ENCODE data around the gene HTR2A. TPM values are rescaled to one million over a fixed set of nuclear protein-coding genes. Genes with fewer than 3 reads are reported as not detected.

The HTR2A gene
- not detected for total RNA-seq
- long read RNA-seq: 0 reads

- intact Hi-C loops (cut with DNase I): no loop called here
- no peak for ATAC-seq
Measured at GRCh38 chr13:46896341-46897137, at the start of gene HTR2A. Gene HTR2A, minus strand, starts transcription at chr13:46897053. Its CDS starts 1,147 bp downstream, at chr13:46895906.

DNA sequence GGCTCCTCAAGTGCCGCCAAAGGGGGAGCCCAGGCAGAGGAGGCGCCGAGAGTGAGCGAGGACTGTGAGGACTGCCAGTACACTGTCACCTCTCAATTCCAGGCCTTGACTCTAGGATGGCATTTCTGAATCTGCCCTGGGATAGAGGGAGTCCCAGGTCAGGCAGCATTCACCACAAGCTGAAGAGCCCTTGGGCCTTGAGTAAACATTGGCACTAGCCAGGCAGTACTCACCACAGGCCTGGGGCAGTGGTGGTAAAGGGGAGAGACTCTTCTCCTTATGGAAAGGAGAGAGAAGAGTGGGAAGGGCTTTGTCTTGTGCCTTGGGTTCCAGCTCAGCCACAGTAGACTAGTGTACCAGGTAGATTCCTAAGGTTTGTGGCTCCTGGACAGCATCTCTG is 39.7 kb upstream of the HTR2A start:
- DNase-seq (ENCODE audit: missing footprints): no peak
- intact Hi-C loops (cut with DNase I): no loop called here
- no peak for ATAC-seq

More at GRCh38 chr13:46896341-46897137, at the start of gene HTR2A:
- no peak for DNase-seq (ENCODE audit: missing footprints)

DNA sequence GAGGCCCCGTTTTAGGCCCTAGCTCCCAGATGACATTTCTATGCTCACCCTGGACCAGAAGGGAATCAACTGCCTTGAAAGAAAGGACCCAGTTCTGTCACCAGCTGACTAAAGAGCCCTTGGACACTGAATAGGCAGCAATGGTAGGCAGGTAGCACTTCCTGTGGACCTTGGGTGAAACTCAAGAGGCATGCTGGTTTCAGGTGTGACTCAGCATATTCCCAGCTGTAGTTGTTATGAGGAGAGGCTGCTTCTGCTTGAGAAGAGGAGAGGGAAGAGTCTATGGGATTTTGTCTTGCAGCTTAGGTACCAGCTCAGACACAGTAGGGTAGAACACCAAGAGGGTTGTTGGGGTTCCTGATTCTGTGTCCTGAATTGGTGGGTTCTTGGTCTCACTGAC is 37.9 kb upstream of the HTR2A start:
- intact Hi-C loops (cut with DNase I): no loop called here
- ATAC-seq: no peak

DNA sequence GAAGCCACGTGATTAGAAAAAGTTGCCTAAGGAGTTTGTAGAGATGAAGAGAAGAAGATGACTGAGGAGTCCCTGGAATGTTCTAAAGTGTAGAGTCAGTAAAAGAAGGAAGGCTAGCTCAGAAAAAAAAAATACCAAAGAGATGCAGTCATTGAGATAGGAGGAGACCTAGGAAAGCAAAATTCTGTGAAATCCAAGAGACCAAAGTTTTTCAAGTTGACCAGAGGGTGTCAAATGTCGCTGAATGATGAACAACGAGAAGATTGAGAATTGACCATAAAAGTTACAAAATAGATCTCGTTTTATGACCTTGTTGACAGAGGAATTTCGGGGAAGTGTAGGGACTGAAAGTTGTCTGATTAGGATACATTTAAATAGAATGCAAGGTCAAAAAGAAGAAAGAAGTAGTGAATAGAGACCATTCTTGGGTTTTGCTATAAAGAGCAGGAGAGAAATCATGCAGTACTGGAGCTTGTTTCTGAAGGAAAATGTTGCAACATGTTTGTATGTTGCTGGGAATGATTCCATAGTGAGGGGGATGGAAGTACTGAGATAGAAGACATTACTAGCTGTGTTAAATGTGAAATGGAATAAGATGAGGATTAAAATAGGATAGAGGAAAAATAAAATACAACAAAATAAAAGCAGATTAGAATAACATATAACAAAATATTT is 30.2 kb upstream of the HTR2A start:
- no peak for DNase-seq (ENCODE audit: missing footprints)
- no peak for ATAC-seq
- intact Hi-C loops (cut with DNase I): no loop called here

More for the DNA sequence above, 37.9 kb upstream of the HTR2A start:
- DNase-seq (ENCODE audit: missing footprints): no peak

DNA sequence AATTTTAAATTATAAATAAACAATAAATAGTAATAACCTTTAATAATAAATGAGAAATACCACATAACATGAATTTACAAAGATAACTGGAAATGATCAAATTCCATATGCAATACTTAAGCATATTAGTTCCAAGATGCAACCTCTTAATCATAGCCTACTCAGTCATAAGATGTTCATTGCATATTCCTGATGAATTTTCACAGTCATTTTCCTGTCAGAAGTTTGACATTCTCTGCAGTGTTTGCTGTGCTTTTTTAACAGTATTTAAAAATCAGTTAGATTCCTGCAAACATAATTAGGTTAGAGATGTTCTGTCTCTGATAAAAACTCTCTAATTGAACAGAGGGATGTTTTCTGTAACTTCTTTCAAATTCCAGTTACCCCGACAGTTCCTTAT is 28.6 kb upstream of the HTR2A start:
- ATAC-seq: no peak
- DNase-seq (ENCODE audit: missing footprints): no peak
- intact Hi-C loops (cut with DNase I): no loop called here

DNA sequence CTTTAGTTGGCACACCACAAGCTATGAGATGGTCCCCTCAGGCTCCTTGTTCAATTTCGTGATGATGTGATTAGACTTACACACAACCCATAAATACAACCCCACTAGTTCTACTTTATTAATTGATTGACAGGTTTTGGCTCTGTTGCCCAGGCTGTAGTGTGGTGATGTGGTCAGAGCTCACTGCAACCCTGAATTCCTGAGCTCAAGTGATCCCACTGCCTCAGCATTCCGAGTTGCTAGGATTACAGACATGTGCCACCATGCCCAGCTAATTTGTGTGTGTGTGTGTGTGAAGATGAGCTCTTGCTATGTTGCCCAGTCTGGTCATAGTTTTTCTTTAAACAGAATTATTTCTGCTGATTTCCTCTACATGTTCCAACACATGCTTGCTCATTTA is 17.5 kb upstream of the HTR2A start:
- intact Hi-C loops (cut with DNase I): no loop called here
- ATAC-seq (no peak), DNase-seq (ENCODE audit: missing footprints) (no peak)

DNA sequence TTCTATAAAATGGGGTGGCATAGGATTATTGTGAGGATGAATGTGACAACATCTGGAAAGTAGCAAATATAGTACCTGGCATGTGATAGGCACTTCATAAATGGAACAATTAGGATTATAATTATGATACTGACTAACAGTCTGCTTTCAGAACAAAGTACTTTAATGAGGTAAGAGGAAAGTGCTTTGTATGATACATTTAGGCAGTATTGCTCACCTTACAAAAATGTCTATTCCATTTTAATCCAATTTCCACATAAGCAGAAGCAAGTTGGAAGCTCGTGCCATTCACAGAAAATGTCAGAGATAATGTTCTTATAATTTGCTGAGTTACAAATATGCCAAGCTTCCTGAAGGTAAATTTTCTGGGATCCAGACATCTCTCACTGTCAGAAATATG is 16.9 kb upstream of the HTR2A start:
- intact Hi-C loops (cut with DNase I): no loop called here
- DNase-seq (ENCODE audit: missing footprints) (no peak), ATAC-seq (no peak)

DNA sequence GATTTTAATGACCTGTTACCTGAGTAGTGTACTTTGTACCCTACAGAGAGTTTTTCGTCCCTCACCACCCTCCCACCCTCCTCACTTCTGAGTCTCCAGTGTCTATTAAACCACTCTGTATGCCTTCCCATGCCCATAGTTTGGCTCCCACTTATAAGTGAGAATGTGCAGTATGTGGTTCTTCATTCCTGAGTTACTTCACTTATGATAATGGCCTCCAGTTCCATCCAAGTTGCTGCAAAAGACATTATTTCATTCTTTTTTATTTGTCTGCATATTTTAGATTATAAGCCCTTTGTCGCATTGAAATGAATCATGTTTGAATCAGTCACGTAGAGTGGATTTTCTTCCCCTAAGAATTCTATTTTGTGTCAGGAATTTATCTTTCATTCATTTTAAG is 12.2 kb upstream of the HTR2A start:
- intact Hi-C loops (cut with DNase I): no loop called here
- ATAC-seq (no peak), DNase-seq (ENCODE audit: missing footprints) (no peak)

- no peak for ATAC-seq
- no peak for DNase-seq (ENCODE audit: missing footprints)
- intact Hi-C loops (cut with DNase I): no loop called here
Measured at GRCh38 chr13:46908501-46908900, 11.6 kb upstream of the HTR2A start.

DNA sequence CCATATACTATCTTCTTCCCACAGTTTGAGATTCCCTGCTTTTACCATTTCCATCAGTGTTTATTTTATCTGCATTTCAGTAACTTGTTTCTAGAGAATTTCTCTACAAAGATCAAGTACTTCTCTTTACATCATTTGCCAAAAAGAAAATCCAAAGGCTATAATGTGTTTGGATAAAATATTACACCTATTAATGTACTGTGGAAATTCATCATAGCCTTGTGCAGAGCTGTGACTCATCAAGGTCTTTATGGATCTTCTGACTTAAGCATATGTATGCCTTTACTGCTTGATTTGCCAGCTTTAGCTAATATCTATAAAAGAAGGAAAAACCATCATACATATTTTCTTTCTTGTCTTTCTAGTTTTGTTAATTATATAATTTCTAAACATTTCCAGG is 9.6 kb upstream of the HTR2A start:
- no peak for DNase-seq (ENCODE audit: missing footprints)
- no peak for ATAC-seq
- intact Hi-C loops (cut with DNase I): no loop called here

DNA sequence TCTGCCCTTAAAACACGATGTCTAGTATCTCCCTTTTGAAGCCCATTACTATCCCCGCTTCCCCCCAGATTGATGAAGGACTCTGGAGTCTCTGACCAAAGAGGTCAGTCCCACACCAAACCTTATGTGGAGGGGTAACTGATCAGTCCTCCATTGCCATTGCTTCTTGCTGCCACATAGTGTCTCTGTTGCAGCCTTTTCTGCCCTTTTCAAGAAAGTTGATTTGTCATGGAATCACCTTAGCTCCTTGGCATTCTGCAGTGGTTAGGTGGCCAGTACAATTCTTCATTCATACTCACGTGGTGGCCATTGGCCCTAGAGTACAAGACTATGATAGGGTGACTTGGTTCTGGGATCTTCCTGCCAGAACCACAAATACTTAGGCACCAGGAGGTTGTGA is 8.4 kb upstream of the HTR2A start:
- DNase-seq (ENCODE audit: missing footprints): no peak
- intact Hi-C loops (cut with DNase I): no loop called here
- ATAC-seq: no peak

- intact Hi-C loops (cut with DNase I): no loop called here
- no peak for DNase-seq (ENCODE audit: missing footprints)
- no peak for ATAC-seq
Measured at GRCh38 chr13:46903748-46904147, 6.9 kb upstream of the HTR2A start.

GRCh38 chr13:46901721-46902120 is 4.9 kb upstream of the HTR2A start:
- no peak for ATAC-seq
- intact Hi-C loops (cut with DNase I): no loop called here
- DNase-seq (ENCODE audit: missing footprints): no peak

DNA sequence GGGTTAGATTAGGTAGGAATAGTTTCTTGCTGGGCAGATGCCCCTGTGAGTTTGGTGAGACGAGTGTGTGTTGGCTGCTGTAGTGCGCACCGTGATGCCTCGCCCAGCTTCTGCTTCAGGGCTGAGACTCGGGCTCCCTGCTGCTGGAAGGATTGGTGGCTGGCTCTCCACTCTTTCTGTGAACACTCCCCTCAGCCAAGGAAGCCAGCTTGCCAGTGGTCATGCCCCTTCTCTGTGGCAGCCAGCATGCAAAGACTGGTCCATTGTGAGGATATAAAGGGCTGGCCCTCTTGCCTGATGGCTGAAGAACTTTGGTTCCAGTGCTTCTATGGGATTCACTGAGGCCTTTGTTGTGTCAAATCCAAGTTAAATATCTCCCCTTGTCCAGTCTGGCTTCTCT is 2.9 kb upstream of the HTR2A start:
- ATAC-seq (no peak), DNase-seq (ENCODE audit: missing footprints) (no peak)
- intact Hi-C loops (cut with DNase I): no loop called here

GRCh38 chr13:46895381-46895780 is 1.5 kb downstream of the HTR2A start:
- no peak for DNase-seq (ENCODE audit: missing footprints)
- ATAC-seq: no peak
- intact Hi-C loops (cut with DNase I): no loop called here

DNA sequence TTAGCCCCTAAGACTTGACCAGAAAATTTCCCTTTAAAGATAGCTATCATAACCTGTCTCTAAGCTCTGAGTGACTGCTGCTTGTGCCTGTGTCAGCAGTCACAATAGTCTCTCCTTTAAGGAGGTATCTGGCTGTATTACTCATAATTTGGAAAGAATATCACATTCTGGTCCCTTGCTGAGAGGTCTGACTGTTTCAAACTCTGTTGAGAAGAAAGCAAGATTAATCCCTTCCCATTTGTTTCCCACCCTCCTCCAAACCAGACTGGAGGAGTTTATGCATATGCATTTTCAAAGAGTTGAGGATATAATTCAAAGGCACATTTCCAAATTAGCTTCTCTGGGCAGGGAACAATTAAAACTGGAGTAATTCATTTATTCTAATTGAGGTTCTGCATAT is 2.3 kb downstream of the HTR2A start:
- DNase-seq (ENCODE audit: missing footprints) (no peak), ATAC-seq (peak; percentile 40)
- intact Hi-C loops (cut with DNase I): no loop called here

- ATAC-seq (peak; percentile 90), DNase-seq (ENCODE audit: missing footprints) (peak; percentile 77)
- intact Hi-C loops (cut with DNase I): no loop called here
Measured at GRCh38 chr13:46893798-46894560, 2.9 kb downstream of the HTR2A start.

DNA sequence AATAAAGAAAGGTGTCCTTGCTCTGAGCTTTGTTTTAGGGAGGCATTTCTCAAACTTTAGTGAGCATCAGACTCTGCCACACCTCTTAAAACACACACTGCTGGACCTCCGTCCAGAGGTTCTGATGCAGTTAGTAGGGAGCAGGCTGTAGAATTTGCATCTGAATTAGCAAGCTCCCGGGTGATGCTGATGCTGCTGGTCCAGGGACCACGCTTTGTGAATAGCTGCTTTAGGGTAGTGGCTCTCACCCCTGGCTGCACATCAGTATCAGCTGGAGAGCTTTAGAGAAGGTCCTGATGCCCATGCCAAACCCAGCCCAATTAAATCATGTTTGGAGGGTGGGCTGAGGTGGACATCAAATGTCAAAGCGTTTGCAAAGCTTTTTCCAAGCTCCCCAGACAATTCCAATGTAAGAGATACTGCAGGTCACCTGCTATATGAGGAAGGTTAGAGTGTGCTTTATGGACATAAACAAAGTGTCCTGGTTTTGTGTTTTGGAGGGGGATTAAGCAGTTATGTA is 3.6 kb downstream of the HTR2A start:
- intact Hi-C loops (cut with DNase I): no loop called here
- ATAC-seq: no peak
- DNase-seq (ENCODE audit: missing footprints): no peak

- intact Hi-C loops (cut with DNase I): no loop called here
- DNase-seq (ENCODE audit: missing footprints) (no peak), ATAC-seq (no peak)
Measured at GRCh38 chr13:46885018-46885417, 11.8 kb downstream of the HTR2A start.

DNA sequence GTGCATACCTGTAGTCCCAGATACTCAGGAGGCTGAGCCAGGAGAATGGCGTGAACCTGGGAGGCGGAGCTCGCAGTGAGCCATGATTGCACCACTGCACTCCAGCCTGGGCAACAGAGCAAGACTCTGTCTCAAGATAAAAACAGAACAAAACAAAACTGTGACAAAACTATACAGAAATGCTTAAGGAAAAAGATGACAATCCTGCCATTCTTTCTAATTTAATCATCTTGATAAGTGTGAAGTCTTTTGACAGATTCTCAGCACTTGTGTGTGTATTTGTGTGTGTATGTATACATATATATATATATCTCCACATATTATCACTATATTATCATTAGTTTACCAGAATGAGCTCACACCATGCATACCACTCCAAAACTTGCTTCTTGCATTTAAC is 12.3 kb downstream of the HTR2A start:
- ATAC-seq: no peak
- DNase-seq (ENCODE audit: missing footprints): no peak
- intact Hi-C loops (cut with DNase I): no loop called here

Data from Right ventricle myocardium inferior (tissue), 1 donor.